ENCODE measurements around the gene PCYOX1L.

Gene PCYOX1L

GRCh38 chr5:149366169-149366729 is 8.4 kb downstream of the PCYOX1L start:
- Histone ChIP-seq H3K4me1 (peaks cover 0 to 27% (median 14%) of the 10 kb centered on the region in 4 donors), H3K27ac (no peak overlapping the region), H3K9me3 (no peaks in the 10 kb centered on the region), H3K27me3 (no peaks in the 10 kb centered on the region), H3K36me3 (no peaks in the 10 kb centered on the region), H3K4me3 (no peak overlapping the region)
- TF ChIP-seq CTCF (IDR thresholded peaks at IDR 0.05), result no peak
- DNase-seq, result no peak
- intact Hi-C loops (cut with DNase I; ENCODE audit: low total_unique reads), result loop anchor here (5.0 kb wide), 2 partner anchors 76 to 196 kb away; no protein-coding TSS in a partner anchor

DNA sequence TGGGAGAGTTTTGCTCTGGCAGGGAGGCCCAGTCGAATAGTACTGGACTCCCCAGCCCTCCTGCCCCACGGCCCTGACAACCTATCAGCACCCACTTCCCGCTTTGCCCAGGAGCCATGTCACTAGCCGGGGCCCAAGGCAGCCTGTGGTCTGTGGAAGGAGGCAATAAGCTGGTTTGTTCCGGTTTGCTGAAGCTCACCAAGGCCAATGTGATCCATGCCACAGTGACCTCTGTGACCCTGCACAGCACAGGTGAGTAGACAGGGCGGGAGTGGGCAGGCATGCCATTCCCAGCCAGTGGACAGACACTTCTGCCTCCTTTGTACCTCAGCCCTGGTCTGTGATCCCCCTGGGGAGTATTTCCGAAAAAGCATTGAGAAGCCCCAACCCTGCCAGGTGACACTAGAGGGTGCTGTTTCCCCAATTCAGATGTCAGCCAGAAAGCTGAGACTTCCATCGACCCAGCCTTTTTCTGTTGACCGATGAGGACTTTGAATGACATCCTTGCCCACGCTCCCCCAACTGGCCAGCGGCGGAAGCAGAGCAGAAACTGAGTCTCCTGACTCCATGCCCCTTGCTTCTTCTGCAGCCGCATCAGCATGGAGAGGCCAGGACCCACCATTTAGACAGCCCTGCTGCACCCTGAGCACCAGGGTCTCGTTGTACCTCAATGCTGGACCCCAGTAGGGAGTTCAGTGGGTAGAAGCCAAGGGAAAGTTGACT is 9.6 kb downstream of the PCYOX1L start:
- peak overlapping the region; percentile 43 to 56 for H3K27ac ChIP-seq
- intact Hi-C loops (cut with DNase I; ENCODE audit: low total_unique reads), result loop anchor here (5.0 kb wide), 2 partner anchors 75 to 195 kb away; no protein-coding TSS in a partner anchor

GRCh38 chr5:149367972-149368645 is 10.3 kb downstream of the PCYOX1L start:
- peak overlapping the region; percentile 43 to 56 for H3K27ac ChIP-seq
- H3K4me3 ChIP-seq, result no peak overlapping the region
- H3K36me3 ChIP-seq, result no peaks in the 10 kb centered on the region
- no peak for TF ChIP-seq CTCF (IDR thresholded peaks at IDR 0.05)
- H3K4me1 ChIP-seq, result peaks cover 0 to 45% (median 32%) of the 10 kb centered on the region in 4 donors
- intact Hi-C loops (cut with DNase I; ENCODE audit: low total_unique reads), result loop anchor here (5.0 kb wide), 2 partner anchors 74 to 194 kb away; no protein-coding TSS in a partner anchor
- no peaks in the 10 kb centered on the region for H3K9me3 ChIP-seq
- no peak for DNase-seq
- H3K27me3 ChIP-seq, result no peaks in the 10 kb centered on the region

More for the DNA sequence above, 9.6 kb downstream of the PCYOX1L start:
- Histone ChIP-seq H3K4me1 (peaks cover 0 to 38% (median 25%) of the 10 kb centered on the region in 4 donors), H3K36me3 (no peaks in the 10 kb centered on the region), H3K4me3 (no peak overlapping the region), H3K27me3 (no peaks in the 10 kb centered on the region), H3K9me3 (no peaks in the 10 kb centered on the region)
- DNase-seq, result peak in 1 of 2 donors; percentile 84
- TF ChIP-seq CTCF (IDR thresholded peaks at IDR 0.05), result peak; percentile 85 to 87

DNA sequence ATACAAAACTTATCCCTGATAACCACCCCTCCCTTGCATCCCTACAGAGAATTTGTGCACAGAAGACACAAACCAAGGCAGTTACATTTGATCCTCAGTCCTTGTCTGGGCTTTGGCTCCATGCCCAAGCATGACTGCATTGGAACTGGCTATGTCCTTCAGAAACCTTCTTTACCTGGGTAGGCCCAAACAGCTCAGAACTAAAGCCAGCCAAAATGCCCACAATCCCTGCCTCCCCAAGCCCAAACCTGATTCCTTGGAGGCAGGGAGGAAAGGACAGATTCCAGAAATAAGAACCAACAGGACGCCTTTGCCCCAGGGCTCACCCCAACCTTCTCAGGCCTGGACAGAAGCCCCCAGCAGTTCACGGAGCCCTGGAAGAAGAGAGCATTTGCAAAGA is 13.0 kb downstream of the PCYOX1L start:
- peaks cover 0 to 60% (median 38%) of the 10 kb centered on the region in 4 donors for H3K4me1 ChIP-seq
- peak overlapping the region; percentile 74 to 93 for H3K27ac ChIP-seq
- DNase-seq, result no peak
- H3K27me3 ChIP-seq, result no peaks in the 10 kb centered on the region
- H3K9me3 ChIP-seq, result no peaks in the 10 kb centered on the region
- intact Hi-C loops (cut with DNase I; ENCODE audit: low total_unique reads), result no loop called here
- no peak for TF ChIP-seq CTCF (IDR thresholded peaks at IDR 0.05)
- no peak overlapping the region for H3K4me3 ChIP-seq
- no peaks in the 10 kb centered on the region for H3K36me3 ChIP-seq

GRCh38 chr5:149371296-149371962 is 13.6 kb downstream of the PCYOX1L start:
- Histone ChIP-seq H3K27me3 (no peaks in the 10 kb centered on the region), H3K27ac (peak overlapping the region; percentile 74 to 93), H3K4me1 (peaks cover 0 to 63% (median 38%) of the 10 kb centered on the region in 4 donors), H3K36me3 (no peaks in the 10 kb centered on the region), H3K9me3 (no peaks in the 10 kb centered on the region), H3K4me3 (no peak overlapping the region)
- intact Hi-C loops (cut with DNase I; ENCODE audit: low total_unique reads), result no loop called here
- TF ChIP-seq CTCF (IDR thresholded peaks at IDR 0.05), result peak; percentile 57 to 62
- DNase-seq, result peak in 1 of 2 donors; percentile 80
